Right atrium auricular region (tissue), 2 donors: ENCODE results near the gene PSTPIP1. TPM values are rescaled to one million over a fixed set of nuclear protein-coding genes. Genes with fewer than 3 reads are reported as not detected.
A peak's percentile ranks its signal among the peaks of the same experiment; 100 is the strongest.

Source experiments
- DNase-seq: peaks from one replicate; pipeline ENCODE4 v3.0.0-alpha.2; 2019; ENCODE audit warnings: low spot score
- H3K27ac ChIP-seq, 2 donors: fragments of 200-600 bp; sonication (generic); 1 replicate in 1 of 2; 2 replicates in 1 of 2; pipeline ENCODE4 v1.5.1; 2016 to 2019
- H3K27me3 ChIP-seq, 2 donors: fragments of 200-600 bp; sonication (generic); one replicate each; pipeline versions ENCODE4 v1.5.1 to v1.6.0; 2017 to 2019
- H3K36me3 ChIP-seq: fragments of 200-600 bp; sonication (generic); one replicate; pipeline ENCODE4 v1.5.1; 2016
- H3K4me1 ChIP-seq, 2 donors: fragments of 200-600 bp; sonication (generic); one replicate each; pipeline versions ENCODE4 v1.5.1 to v1.6.0; 2017 to 2019
- H3K4me3 ChIP-seq, 2 donors: fragments of 200-600 bp; sonication (generic); 1 replicate in 1 of 2; 2 replicates in 1 of 2; pipeline ENCODE4 v1.5.1; 2017 to 2019; ENCODE audit warnings: mild to moderate bottlenecking in 1 of 2, moderate library complexity in 1 of 2
- H3K9me3 ChIP-seq, 2 donors: fragments of 200-600 bp; sonication (generic); one replicate each; pipeline ENCODE4 v1.5.1; 2019
- total RNA-seq, 2 donors: library from RNA; depleted of rRNA; stranded (reverse); fragments of >200 nt; gene quantifications; one replicate each; pipeline ENCODE4 v1.1.0, GENCODE V29; 2016
- TF ChIP-seq, protein P1 (sequence below), 2 donors: fragments of 200-600 bp; sonication (generic); IDR thresholded peaks; one replicate each; pipeline ENCODE4 v1.5.1; 2019; ENCODE audit warnings: antibody characterized with exemption in 2 of 2

PSTPIP1 gene
- total RNA-seq, 2 donors from 2014 or later = 1.9 to 2.3 TPM

DNA sequence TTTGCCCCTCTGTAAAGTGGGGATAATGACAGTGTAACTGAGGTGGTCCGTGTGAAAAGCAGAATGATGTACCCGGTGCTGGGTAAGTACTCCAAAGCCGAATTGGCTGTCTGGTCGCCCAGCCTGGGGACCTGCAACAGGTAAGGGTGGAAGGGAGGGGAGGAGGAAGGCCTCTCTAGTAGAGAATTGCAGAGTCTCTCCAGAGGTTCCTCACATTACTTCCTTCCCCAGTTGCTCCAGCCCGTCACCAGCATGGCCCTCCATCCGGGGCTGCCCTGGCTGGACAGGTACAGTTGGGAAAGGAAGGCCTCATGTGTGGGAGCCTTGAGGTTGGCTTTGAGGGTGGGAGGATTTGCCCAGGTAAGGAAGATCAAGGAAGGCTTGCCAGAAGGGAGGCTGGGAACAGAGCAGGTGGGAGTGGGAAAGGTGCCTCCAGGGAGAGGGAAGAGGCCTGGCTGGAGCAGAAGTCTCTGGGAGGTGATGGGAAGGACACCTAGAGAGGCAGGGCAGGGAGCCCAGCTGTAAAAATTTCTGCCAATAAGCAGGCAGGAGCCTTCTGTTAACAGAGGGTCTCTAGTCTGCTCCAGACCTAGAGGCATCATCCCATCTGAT, 1.7 kb upstream of the PSTPIP1 start:
- no peak overlapping the region for H3K27ac ChIP-seq
- TF ChIP-seq, protein P1, sequence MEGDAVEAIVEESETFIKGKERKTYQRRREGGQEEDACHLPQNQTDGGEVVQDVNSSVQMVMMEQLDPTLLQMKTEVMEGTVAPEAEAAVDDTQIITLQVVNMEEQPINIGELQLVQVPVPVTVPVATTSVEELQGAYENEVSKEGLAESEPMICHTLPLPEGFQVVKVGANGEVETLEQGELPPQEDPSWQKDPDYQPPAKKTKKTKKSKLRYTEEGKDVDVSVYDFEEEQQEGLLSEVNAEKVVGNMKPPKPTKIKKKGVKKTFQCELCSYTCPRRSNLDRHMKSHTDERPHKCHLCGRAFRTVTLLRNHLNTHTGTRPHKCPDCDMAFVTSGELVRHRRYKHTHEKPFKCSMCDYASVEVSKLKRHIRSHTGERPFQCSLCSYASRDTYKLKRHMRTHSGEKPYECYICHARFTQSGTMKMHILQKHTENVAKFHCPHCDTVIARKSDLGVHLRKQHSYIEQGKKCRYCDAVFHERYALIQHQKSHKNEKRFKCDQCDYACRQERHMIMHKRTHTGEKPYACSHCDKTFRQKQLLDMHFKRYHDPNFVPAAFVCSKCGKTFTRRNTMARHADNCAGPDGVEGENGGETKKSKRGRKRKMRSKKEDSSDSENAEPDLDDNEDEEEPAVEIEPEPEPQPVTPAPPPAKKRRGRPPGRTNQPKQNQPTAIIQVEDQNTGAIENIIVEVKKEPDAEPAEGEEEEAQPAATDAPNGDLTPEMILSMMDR (IDR thresholded peaks at IDR 0.05) = no peak
- H3K9me3 ChIP-seq = no peaks in the 10 kb centered on the region
- no peak overlapping the region for H3K4me3 ChIP-seq
- H3K36me3 ChIP-seq = no peaks in the 10 kb centered on the region
- H3K4me1 ChIP-seq = peaks cover 0 to 31% of the 10 kb centered on the region in 2 donors
- H3K27me3 ChIP-seq = no peaks in the 10 kb centered on the region
- DNase-seq = no peak

- no peak overlapping the region for H3K4me3 ChIP-seq
- H3K4me1 ChIP-seq = peaks cover 0 to 24% of the 10 kb centered on the region in 2 donors
- H3K9me3 ChIP-seq = no peaks in the 10 kb centered on the region
- no peak overlapping the region for H3K27ac ChIP-seq
- no peaks in the 10 kb centered on the region for H3K27me3 ChIP-seq
- DNase-seq = no peak
- H3K36me3 ChIP-seq = no peaks in the 10 kb centered on the region
- TF ChIP-seq, protein P1 (IDR thresholded peaks at IDR 0.05) = no peak
Observed at GRCh38 chr15:76994001-76994400, 925 bp upstream of the PSTPIP1 start.

DNA sequence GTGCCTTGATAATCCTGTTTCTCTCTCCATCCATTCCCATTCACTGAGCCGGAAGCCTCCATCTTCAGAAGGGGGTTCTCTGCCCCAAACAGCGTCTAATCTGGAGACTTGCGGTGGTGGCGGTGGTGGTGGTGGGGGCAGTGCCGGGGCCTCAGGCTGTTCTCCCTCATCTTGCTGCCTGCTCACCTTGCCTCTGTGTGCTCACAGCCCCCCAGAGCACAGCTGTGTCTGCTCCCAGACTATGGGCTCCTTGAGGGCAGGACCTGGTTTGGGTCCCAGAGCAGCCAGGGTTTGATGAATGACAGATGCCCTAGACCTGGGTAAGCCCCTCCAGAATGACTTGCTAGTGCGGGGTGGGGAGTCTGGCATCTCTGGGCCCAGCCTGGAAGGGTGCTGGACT, 430 bp upstream of the PSTPIP1 start:
- Histone ChIP-seq H3K9me3 (no peaks in the 10 kb centered on the region), H3K4me1 (peaks cover 0 to 20% of the 10 kb centered on the region in 2 donors), H3K36me3 (no peaks in the 10 kb centered on the region), H3K4me3 (no peak overlapping the region), H3K27ac (peak overlapping the region; percentile 29 to 56), H3K27me3 (no peaks in the 10 kb centered on the region)
- TF ChIP-seq, protein P1 (IDR thresholded peaks at IDR 0.05) = no peak
- no peak for DNase-seq

DNA sequence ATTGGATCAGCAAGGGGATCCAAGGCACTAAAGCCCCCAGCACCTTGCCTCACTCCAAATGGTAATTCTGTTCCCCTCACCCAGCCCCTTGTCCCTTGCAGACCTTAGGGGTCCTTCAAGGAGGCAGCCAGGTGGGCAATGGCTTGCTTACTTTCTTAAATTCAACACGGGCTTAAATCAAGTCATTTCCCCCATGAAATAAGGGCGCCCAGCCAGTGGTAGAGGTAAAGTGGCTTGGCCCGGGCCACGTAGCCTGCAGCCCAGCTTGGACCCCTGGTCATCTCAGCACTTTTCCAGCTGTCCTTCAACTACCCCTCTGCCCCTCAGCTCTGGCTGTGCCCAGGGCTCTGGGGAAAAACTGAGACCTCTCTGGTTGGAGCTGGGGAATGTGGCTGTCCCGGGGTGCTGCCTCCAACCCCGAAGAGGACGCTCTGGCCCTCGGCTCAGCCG, 1.2 kb downstream of the PSTPIP1 start:
- TF ChIP-seq, protein P1 (IDR thresholded peaks at IDR 0.05) = no peak
- Histone ChIP-seq H3K36me3 (no peaks in the 10 kb centered on the region), H3K4me3 (peak overlapping the region; percentile 5 to 14), H3K9me3 (no peaks in the 10 kb centered on the region), H3K27ac (peak overlapping the region in 1 of 2 donors; percentile 56), H3K4me1 (peaks cover 0 to 20% of the 10 kb centered on the region in 2 donors), H3K27me3 (no peaks in the 10 kb centered on the region)
- DNase-seq = no peak

GRCh38 chr15:76996526-76997401, 1.8 kb downstream of the PSTPIP1 start:
- TF ChIP-seq, protein P1 (IDR thresholded peaks at IDR 0.05) = no peak
- Histone ChIP-seq H3K9me3 (no peaks in the 10 kb centered on the region), H3K27me3 (no peaks in the 10 kb centered on the region), H3K4me1 (peaks cover 0 to 20% of the 10 kb centered on the region in 2 donors), H3K4me3 (peak overlapping the region; percentile 5 to 14), H3K27ac (peak overlapping the region in 1 of 2 donors; percentile 56), H3K36me3 (no peaks in the 10 kb centered on the region)
- no peak for DNase-seq
